H1 (cell line): Measurements from ENCODE around the gene CEP85L. TPM values are rescaled to one million over a fixed set of nuclear protein-coding genes. Genes with fewer than 3 reads are reported as not detected.

ENCODE experiments used
- CTCF ChIA-PET: fragments of 300-600 bp; sonication (Branson Sonifier 250); formaldehyde crosslinking; loops from one replicate; lab custom pipeline; 2021; ENCODE audit not compliant: partially characterized antibody; lab: Charles Lee
- POLR2A ChIA-PET: fragments of 300-600 bp; sonication (Branson Sonifier 250); formaldehyde crosslinking; loops from one replicate; lab custom pipeline; 2021; ENCODE audit warnings: inconsistent platforms; ENCODE audit not compliant: partially characterized antibody; lab: Charles Lee
- DNase-seq, 2 experiments: peaks; one replicate each; pipeline versions ENCODE4 v3.0.0 to v3.0.0-alpha.2; 2010 to 2022; ENCODE audit warnings: low spot score in 2 of 2, low read depth in 1 of 2, mixed read lengths in 1 of 2
- FAIRE-seq: peaks from 2 replicates; lab custom pipeline; 2011; peaks lifted over from hg19 to GRCh38; lab: Jason Lieb, UNC
- H2AFZ ChIP-seq: 2 replicates; pipeline ENCODE4 v1.8.1; 2012; ENCODE audit warnings: low read length, inconsistent platforms
- H2AK5ac ChIP-seq: 2 replicates; pipeline ENCODE4 v1.6.1; 2013; ENCODE audit warnings: low read depth, low read length
- H2BK120ac ChIP-seq: replicated peaks from 2 replicates; pipeline ENCODE3; 2013; ENCODE audit warnings: low read depth, low read length, inconsistent platforms
- H2BK12ac ChIP-seq: 2 replicates; pipeline ENCODE4 v1.6.1; 2013; ENCODE audit warnings: low read depth, low read length
- H2BK15ac ChIP-seq: 2 replicates; pipeline ENCODE4 v1.6.1; 2013; ENCODE audit warnings: low read length
- H2BK20ac ChIP-seq: 2 replicates; pipeline ENCODE4 v1.6.1; 2013; ENCODE audit warnings: low read length
- H2BK5ac ChIP-seq: 2 replicates; pipeline ENCODE4 v1.6.1; 2013; ENCODE audit warnings: low read depth, low read length
- H3K14ac ChIP-seq: 2 replicates; pipeline ENCODE4 v1.6.1; 2013; ENCODE audit warnings: inconsistent platforms; ENCODE audit not compliant: insufficient read length
- H3K18ac ChIP-seq: 2 replicates; pipeline ENCODE4 v1.6.1; 2013; ENCODE audit warnings: low read length; ENCODE audit errors: extremely low read depth
- H3K23ac ChIP-seq: 2 replicates; pipeline ENCODE4 v1.6.1; 2013; ENCODE audit warnings: inconsistent platforms; ENCODE audit not compliant: insufficient read length
- H3K23me2 ChIP-seq: 2 replicates; pipeline ENCODE4 v1.6.1; 2013; ENCODE audit warnings: low read depth, low read length
- H3K27ac ChIP-seq: 2 replicates; pipeline ENCODE4 v1.6.1; 2011; ENCODE audit warnings: low read depth, low read length, inconsistent platforms
- H3K27me3 ChIP-seq, 4 experiments: replicated peaks in 1 of 4; 1 replicate in 1 of 4; 2 replicates in 3 of 4; pipeline versions ENCODE4 v1.6.1 to v1.8.1; 2011 to 2013; ENCODE audit warnings: low read length in 3 of 4, mild to moderate bottlenecking in 3 of 4, inconsistent platforms in 2 of 4, mixed read lengths in 2 of 4, moderate library complexity in 1 of 4; ENCODE audit not compliant: control insufficient read depth in 3 of 4, insufficient read depth in 3 of 4; ENCODE audit errors: extremely low read depth in 1 of 4
- H3K36me3 ChIP-seq, 4 experiments: 2 replicates each; pipeline versions ENCODE4 v1.6.1 to v1.8.1; 2011 to 2013; ENCODE audit warnings: mild to moderate bottlenecking in 4 of 4, low read length in 3 of 4, moderate library complexity in 2 of 4, control low read depth in 1 of 4, inconsistent platforms in 1 of 4; ENCODE audit not compliant: insufficient read depth in 4 of 4, control insufficient read depth in 2 of 4
- H3K4ac ChIP-seq: replicated peaks from 2 replicates; pipeline ENCODE3; 2013; ENCODE audit warnings: low read length, low read depth, mixed read lengths, inconsistent platforms; ENCODE audit not compliant: insufficient read length
- H3K4me1 ChIP-seq, 4 experiments: replicated peaks in 1 of 4; 1 replicate in 1 of 4; 2 replicates in 3 of 4; pipeline versions ENCODE4 v1.6.1 to v1.8.1; 2011 to 2013; ENCODE audit warnings: low read length in 3 of 4, inconsistent platforms in 2 of 4, mixed read lengths in 1 of 4; ENCODE audit not compliant: insufficient read depth in 4 of 4, control insufficient read depth in 3 of 4
- H3K4me2 ChIP-seq, 2 experiments: 2 replicates each; pipeline versions ENCODE4 v1.6.1 to v1.8.1; 2011 to 2013; ENCODE audit warnings: low read depth in 2 of 2, low read length in 2 of 2, control low read depth in 1 of 2, inconsistent platforms in 1 of 2, mild to moderate bottlenecking in 1 of 2; ENCODE audit not compliant: insufficient read depth in 1 of 2
- H3K4me3 ChIP-seq, 4 experiments: fragments of 200-600, 300-600 bp in 1 of 4; sonication (generic), shearing (Covaris generic), sonication (Bioruptor Twin) in 1 of 4; 2 replicates each; pipeline versions ENCODE4 v1.5.1 to v1.8.1; 2011 to 2016; ENCODE audit warnings: low read length in 4 of 4, low read depth in 3 of 4, control low read depth in 2 of 4, inconsistent platforms in 2 of 4, mild to moderate bottlenecking in 2 of 4, mixed read lengths in 1 of 4, moderate library complexity in 1 of 4; ENCODE audit not compliant: insufficient read depth in 2 of 4; ENCODE audit errors: extremely low read depth in 1 of 4
- H3K56ac ChIP-seq: replicated peaks from 2 replicates; pipeline ENCODE3; 2013; ENCODE audit warnings: low read depth, mild to moderate bottlenecking, mixed read lengths, low read length, inconsistent platforms; ENCODE audit not compliant: insufficient read length
- H3K79me1 ChIP-seq: 2 replicates; pipeline ENCODE4 v1.6.1; 2013; ENCODE audit warnings: low read depth, low read length, control low read depth
- H3K79me2 ChIP-seq, 2 experiments: 2 replicates each; pipeline versions ENCODE4 v1.6.1 to v1.8.1; 2012 to 2013; ENCODE audit warnings: low read length in 2 of 2, mild to moderate bottlenecking in 2 of 2, inconsistent platforms in 1 of 2; ENCODE audit not compliant: insufficient read depth in 2 of 2, control insufficient read depth in 1 of 2
- H3K9ac ChIP-seq, 4 experiments: replicated peaks in 1 of 4; 1 replicate in 1 of 4; 2 replicates in 3 of 4; pipeline versions ENCODE4 v1.6.1 to v1.8.1; 2011 to 2013; ENCODE audit warnings: low read depth in 3 of 4, low read length in 3 of 4, control low read depth in 2 of 4, mild to moderate bottlenecking in 2 of 4, moderate library complexity in 2 of 4, inconsistent platforms in 1 of 4; ENCODE audit errors: extremely low read depth in 1 of 4
- H3K9me3 ChIP-seq, 2 experiments: 2 replicates each; pipeline versions ENCODE4 v1.6.1 to v1.8.1; 2012 to 2013; ENCODE audit warnings: mild to moderate bottlenecking in 2 of 2, moderate library complexity in 2 of 2, control low read depth in 1 of 2, inconsistent platforms in 1 of 2, low read depth in 1 of 2, low read length in 1 of 2, mixed read lengths in 1 of 2; ENCODE audit not compliant: insufficient read depth in 2 of 2
- H4K20me1 ChIP-seq, 2 experiments: replicated peaks in 1 of 2; 2 replicates each; pipeline versions ENCODE3 to v1.8.1; 2011 to 2013; ENCODE audit warnings: inconsistent platforms in 2 of 2, low read length in 2 of 2, mild to moderate bottlenecking in 1 of 2; ENCODE audit not compliant: insufficient read depth in 2 of 2, control insufficient read depth in 1 of 2
- H4K5ac ChIP-seq: 2 replicates; pipeline ENCODE4 v1.6.1; 2013; ENCODE audit warnings: low read length, low read depth, mixed read lengths, inconsistent platforms; ENCODE audit not compliant: insufficient read length
- H4K8ac ChIP-seq: 2 replicates; pipeline ENCODE4 v1.8.0; 2013; ENCODE audit warnings: mild to moderate bottlenecking, moderate library complexity, low read length, inconsistent platforms; ENCODE audit not compliant: insufficient read depth; ENCODE audit errors: extremely low read depth
- H4K91ac ChIP-seq: replicated peaks from 2 replicates; pipeline ENCODE3; 2013; ENCODE audit warnings: low read length, mixed read lengths, inconsistent platforms; ENCODE audit not compliant: insufficient read length
- ASH2L ChIP-seq: fragments of 200-600, 300-600 bp; sonication (generic); IDR thresholded peaks from one replicate; pipeline ENCODE4 v1.7.1; 2017; ENCODE audit warnings: low read length
- CBX5 ChIP-seq: fragments of 300-800, 300-1000 bp; sonication (generic); IDR thresholded peaks from 2 replicates; pipeline ENCODE4 v1.7.1; 2016; ENCODE audit warnings: antibody characterized with exemption, low read length, low read depth
- CHD1 ChIP-seq: IDR thresholded peaks from 2 replicates; pipeline ENCODE4 v1.6.1; 2012; ENCODE audit warnings: low read depth, low read length, improper control_type of control experiment
- CHD2 ChIP-seq: IDR thresholded peaks from 2 replicates; pipeline ENCODE4 v1.6.1; 2012; ENCODE audit warnings: low read length, improper control_type of control experiment
- HDAC6 ChIP-seq: IDR thresholded peaks from one replicate; pipeline ENCODE4 v1.7.1; 2012; ENCODE audit warnings: low read depth, mild to moderate bottlenecking, inconsistent platforms, low read length, moderate library complexity
- KDM1A ChIP-seq: fragments of 200-600, 300-600 bp; sonication (generic); IDR thresholded peaks from 2 replicates; pipeline ENCODE4 v1.7.1; 2016; ENCODE audit warnings: mild to moderate bottlenecking, low read length, borderline replicate concordance
- WGBS, 2 experiments: shearing (Covaris generic) in 1 of 2; methylation state at CpG; one replicate each; pipeline versions ENCODE4 v1.1.6 to v1.1.7; 2013 to 2015; ENCODE audit warnings: low lambda C conversion rate in 2 of 2, mixed read lengths in 2 of 2, inconsistent platforms in 1 of 2, low coverage in 1 of 2, missing lambda C conversion rate in 1 of 2; ENCODE audit not compliant: insufficient replicate concordance in 2 of 2, insufficient coverage in 1 of 2, insufficient read length in 1 of 2; ENCODE audit errors: extremely low coverage in 1 of 2, missing lambda C conversion rate in 1 of 2; 5-methylcytosine and 5-hydroxymethylcytosine counted together
- polyA plus RNA-seq, 7 experiments: library from polyadenylated mRNA; depleted of rRNA in 3 of 7; stranded (reverse) in 5 of 7; unstranded in 2 of 7; fragments of >200 nt in 5 of 7; fragments of 200-250 nt in 2 of 7; gene quantifications; 1 replicate in 5 of 7; 2 replicates in 1 of 7; 4 replicates in 1 of 7; pipeline versions ENCODE4 v1.2.1 to v1.2.3, GENCODE V29; 2011 to 2013; ENCODE audit warnings: missing spikeins in 2 of 7, mixed read lengths in 2 of 7
- total RNA-seq: library from RNA; stranded (reverse); fragmentation: NEBNext Ultra II Directional; extraction: Animal tissue kit (Norgen Biotek cat#: 25700); gene quantifications from 2 replicates; pipeline ENCODE4 v1.2.1, GENCODE V29; 2021

Gene CEP85L
- total and polyA plus RNA-seq, 2 of the 8 experiments (the other 6 are each of a cell fraction or from before 2014, with no cell fraction given), result 3.2 to 27.6 TPM

DNA sequence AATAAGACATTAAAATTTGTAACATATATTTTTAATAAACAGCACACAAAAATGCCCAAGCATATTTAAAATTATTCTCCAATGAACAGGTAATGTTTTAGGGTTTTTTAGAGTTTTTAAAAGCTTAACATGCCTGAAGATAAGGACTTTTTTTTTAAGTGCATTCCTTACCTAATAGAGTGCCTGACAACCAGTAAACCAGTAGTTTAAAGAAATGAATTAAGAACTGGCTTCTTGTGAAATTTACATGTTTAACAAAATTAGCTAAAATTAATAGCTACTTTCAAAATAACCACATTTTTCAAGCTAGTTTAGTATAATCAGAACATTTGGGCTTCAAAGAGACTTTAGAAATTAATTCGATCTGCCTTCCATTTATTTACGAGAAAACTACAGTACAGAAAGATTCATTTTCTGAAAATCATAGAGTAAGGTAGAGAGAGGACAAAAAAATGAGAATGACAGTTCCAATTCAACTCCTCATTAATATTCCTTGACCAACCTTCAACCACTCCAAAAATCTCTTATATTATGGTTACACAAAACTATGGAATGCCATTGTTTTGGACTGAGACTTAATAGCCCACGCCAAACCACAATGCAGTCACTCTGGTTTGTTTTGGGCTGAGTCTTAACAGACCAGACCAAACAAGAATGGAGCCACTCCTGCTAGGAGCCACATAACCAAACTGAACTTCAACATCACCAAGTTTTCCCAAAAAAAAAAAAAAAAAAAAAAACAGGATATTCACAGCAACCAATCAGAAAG, 109.0 kb downstream of the CEP85L start:
- Histone ChIP-seq H3K23ac (no peak overlapping the region), H3K56ac (no peak overlapping the region), H2AK5ac (no peak overlapping the region), H3K4ac (no peak overlapping the region), H3K36me3 (no peaks in the 10 kb centered on the region), H3K4me1 (no peaks in the 10 kb centered on the region), H4K20me1 (no peaks in the 10 kb centered on the region), H3K79me2 (peaks cover 0 to 10% of the 10 kb centered on the region in 2 experiments; a peak in 2 of 4 replicates), H4K8ac (no peak overlapping the region), H3K27ac (no peak overlapping the region), H3K23me2 (no peaks in the 10 kb centered on the region), H2BK5ac (no peak overlapping the region), H3K18ac (no peak overlapping the region), H2BK15ac (no peak overlapping the region), H3K4me2 (no peak overlapping the region), H3K9ac (no peak overlapping the region), H3K9me3 (no peaks in the 10 kb centered on the region), H4K91ac (no peak overlapping the region), H3K14ac (no peak overlapping the region), H2AFZ (no peak overlapping the region), H2BK20ac (no peak overlapping the region), H4K5ac (no peak overlapping the region), H3K27me3 (no peaks in the 10 kb centered on the region), H3K4me3 (no peak overlapping the region), H2BK120ac (no peak overlapping the region), H2BK12ac (no peak overlapping the region), H3K79me1 (no peaks in the 10 kb centered on the region)
- FAIRE-seq (peak; percentile 45), DNase-seq (no peak)
- TF ChIP-seq KDM1A (no peak), CHD1 (no peak), HDAC6 (no peak), CBX5 (no peak), CHD2 (no peak), ASH2L (no peak)
- 93% methylated on average over 3 of the region's 3 CpGs; no CpG with 5 or more reads in 1 of the 2 experiments for WGBS, 2 experiments
- ChIA-PET CTCF (interaction anchor here (1.2 to 1.5 kb wide), 2 partner anchors 34 to 38 kb away, joined by 3 read pairs; no protein-coding TSS in a partner anchor), POLR2A (no interaction called here)
